ENCODE measurements around the gene ADAMTSL4.

ADAMTSL4 gene

GRCh38 chr1:150534002-150534401, 15.2 kb upstream of the ADAMTSL4 start:
- Histone ChIP-seq H3K9me3 (ENCODE audit: control insufficient read depth, low read length) (no peaks in the 10 kb centered on the region), H2BK120ac (ENCODE audit: low read depth, low read length) (no peak overlapping the region), H3K14ac (ENCODE audit: low read length in 2 of 2) (no peak overlapping the region), H3K27me3 (ENCODE audit: control insufficient read depth in 1 of 2, insufficient read depth in 1 of 2, low read length in 2 of 2) (no peaks in the 10 kb centered on the region), H3K79me1 (replicated peaks; ENCODE audit: low read length, poor library complexity, severe bottlenecking) (no peaks in the 10 kb centered on the region), H3K4me2 (ENCODE audit: low read length, poor library complexity, severe bottlenecking) (no peak overlapping the region), H2BK15ac (ENCODE audit: low read depth, poor library complexity, severe bottlenecking) (no peak overlapping the region), H3K4me3 (ENCODE audit: insufficient read depth in 1 of 2, low read depth in 1 of 2, low read length in 2 of 2) (no peak overlapping the region), H2AFZ (ENCODE audit: low read depth, low read length) (no peak overlapping the region), H3K23ac (ENCODE audit: low read length in 2 of 2) (no peak overlapping the region), H3K27ac (ENCODE audit: low read length, poor library complexity, severe bottlenecking) (no peak overlapping the region), H2BK12ac (ENCODE audit: low read length in 2 of 2) (no peak overlapping the region), H2BK5ac (ENCODE audit: low read depth, low read length, poor library complexity, severe bottlenecking) (no peak overlapping the region), H3K9ac (ENCODE audit: low read length) (no peak overlapping the region), H4K8ac (ENCODE audit: low read length) (no peak overlapping the region), H3K36me3 (ENCODE audit: control insufficient read depth in 1 of 2, insufficient read depth in 2 of 2, low read depth in 1 of 2, low read length in 2 of 2) (no peaks in the 10 kb centered on the region), H3K4me1 (ENCODE audit: control insufficient read depth, insufficient read depth, low read depth, low read length) (peaks cover 15% of the 10 kb centered on the region), H3K18ac (ENCODE audit: low read depth in 1 of 2, low read length in 2 of 2) (no peak overlapping the region), H2AK5ac (ENCODE audit: low read length, severe bottlenecking) (no peak overlapping the region), H4K91ac (ENCODE audit: low read length) (no peak overlapping the region), H3K4ac (ENCODE audit: low read depth in 1 of 2, low read length in 2 of 2) (no peak overlapping the region)
- WGBS: 98% methylated on average over 5 of the region's 6 CpGs
- DNase-seq: no peak

- no peak overlapping the region for H3K4me2 ChIP-seq (ENCODE audit: low read length, poor library complexity, severe bottlenecking)
- no peak overlapping the region for H3K14ac ChIP-seq (ENCODE audit: low read length in 2 of 2)
- no peak overlapping the region for H4K91ac ChIP-seq (ENCODE audit: low read length)
- H2BK5ac ChIP-seq (ENCODE audit: low read depth, low read length, poor library complexity, severe bottlenecking): no peak overlapping the region
- H3K9me3 ChIP-seq (ENCODE audit: control insufficient read depth, low read length): no peaks in the 10 kb centered on the region
- H3K4me1 ChIP-seq (ENCODE audit: control insufficient read depth, insufficient read depth, low read depth, low read length): peaks cover 14% of the 10 kb centered on the region
- H3K36me3 ChIP-seq (ENCODE audit: control insufficient read depth in 1 of 2, insufficient read depth in 2 of 2, low read depth in 1 of 2, low read length in 2 of 2): no peaks in the 10 kb centered on the region
- H2AK5ac ChIP-seq (ENCODE audit: low read length, severe bottlenecking): no peak overlapping the region
- WGBS: 74% methylated on average over 10 of the region's 14 CpGs
- H2BK15ac ChIP-seq (ENCODE audit: low read depth, poor library complexity, severe bottlenecking): no peak overlapping the region
- no peaks in the 10 kb centered on the region for H3K79me1 ChIP-seq (replicated peaks; ENCODE audit: low read length, poor library complexity, severe bottlenecking)
- no peak overlapping the region for H3K4me3 ChIP-seq (ENCODE audit: insufficient read depth in 1 of 2, low read depth in 1 of 2, low read length in 2 of 2)
- no peak overlapping the region for H2BK120ac ChIP-seq (ENCODE audit: low read depth, low read length)
- H3K27me3 ChIP-seq (ENCODE audit: control insufficient read depth in 1 of 2, insufficient read depth in 1 of 2, low read length in 2 of 2): no peaks in the 10 kb centered on the region
- H3K4ac ChIP-seq (ENCODE audit: low read depth in 1 of 2, low read length in 2 of 2): no peak overlapping the region
- no peak overlapping the region for H3K27ac ChIP-seq (ENCODE audit: low read length, poor library complexity, severe bottlenecking)
- H3K9ac ChIP-seq (ENCODE audit: low read length): no peak overlapping the region
- H2AFZ ChIP-seq (ENCODE audit: low read depth, low read length): no peak overlapping the region
- no peak overlapping the region for H4K8ac ChIP-seq (ENCODE audit: low read length)
- no peak overlapping the region for H3K23ac ChIP-seq (ENCODE audit: low read length in 2 of 2)
- H2BK12ac ChIP-seq (ENCODE audit: low read length in 2 of 2): no peak overlapping the region
- DNase-seq: peak; percentile 38
- H3K18ac ChIP-seq (ENCODE audit: low read depth in 1 of 2, low read length in 2 of 2): no peak overlapping the region
These were observed 13.5 kb upstream of the ADAMTSL4 start for GRCh38 chr1:150535511-150536287.

- no peaks in the 10 kb centered on the region for H3K36me3 ChIP-seq (ENCODE audit: control insufficient read depth in 1 of 2, insufficient read depth in 2 of 2, low read depth in 1 of 2, low read length in 2 of 2)
- H3K18ac ChIP-seq (ENCODE audit: low read depth in 1 of 2, low read length in 2 of 2): peak overlapping the region in 1 of 2 experiments; percentile 67
- peaks cover 14% of the 10 kb centered on the region for H3K4me1 ChIP-seq (ENCODE audit: control insufficient read depth, insufficient read depth, low read depth, low read length)
- H3K4me3 ChIP-seq (ENCODE audit: insufficient read depth in 1 of 2, low read depth in 1 of 2, low read length in 2 of 2): no peak overlapping the region
- no peaks in the 10 kb centered on the region for H3K79me1 ChIP-seq (replicated peaks; ENCODE audit: low read length, poor library complexity, severe bottlenecking)
- H2AK5ac ChIP-seq (ENCODE audit: low read length, severe bottlenecking): peak overlapping the region; percentile 18
- H3K9ac ChIP-seq (ENCODE audit: low read length): no peak overlapping the region
- no peak overlapping the region for H2BK15ac ChIP-seq (ENCODE audit: low read depth, poor library complexity, severe bottlenecking)
- H3K4me2 ChIP-seq (ENCODE audit: low read length, poor library complexity, severe bottlenecking): no peak overlapping the region
- H3K23ac ChIP-seq (ENCODE audit: low read length in 2 of 2): no peak overlapping the region
- WGBS: 87% methylated on average over 12 of the region's 12 CpGs
- DNase-seq: peak; percentile 43
- no peak overlapping the region for H4K8ac ChIP-seq (ENCODE audit: low read length)
- H3K14ac ChIP-seq (ENCODE audit: low read length in 2 of 2): no peak overlapping the region
- no peak overlapping the region for H2AFZ ChIP-seq (ENCODE audit: low read depth, low read length)
- H3K27ac ChIP-seq (ENCODE audit: low read length, poor library complexity, severe bottlenecking): peak overlapping the region; percentile 63
- no peaks in the 10 kb centered on the region for H3K9me3 ChIP-seq (ENCODE audit: control insufficient read depth, low read length)
- peak overlapping the region in 1 of 2 experiments; percentile 11 for H3K4ac ChIP-seq (ENCODE audit: low read depth in 1 of 2, low read length in 2 of 2)
- no peaks in the 10 kb centered on the region for H3K27me3 ChIP-seq (ENCODE audit: control insufficient read depth in 1 of 2, insufficient read depth in 1 of 2, low read length in 2 of 2)
- peak overlapping the region; percentile 62 for H4K91ac ChIP-seq (ENCODE audit: low read length)
- H2BK120ac ChIP-seq (ENCODE audit: low read depth, low read length): no peak overlapping the region
- H2BK5ac ChIP-seq (ENCODE audit: low read depth, low read length, poor library complexity, severe bottlenecking): no peak overlapping the region
- H2BK12ac ChIP-seq (ENCODE audit: low read length in 2 of 2): peak overlapping the region in 1 of 2 experiments; percentile 51
These were observed 12.1 kb upstream of the ADAMTSL4 start for GRCh38 chr1:150536836-150537731.

All from mesenchymal stem cell (in vitro differentiated cells and primary cell).